HepG2 (cell line): Measurements from ENCODE around the gene CISD3. TPM values are rescaled to one million over a fixed set of nuclear protein-coding genes. Genes with fewer than 3 reads are reported as not detected.
A peak's percentile ranks its signal among the peaks of the same experiment; 100 is the strongest.

ENCODE experiments used
- AGO2 ChIP-seq: fragments of 200-400 bp; formaldehyde crosslinking; optimal IDR thresholded peaks from 2 replicates; pipeline ENCODE3; 2017; ENCODE audit warnings: mild to moderate bottlenecking, low read depth, low read length, moderate library complexity
- KDM1A ChIP-seq: IDR thresholded peaks from 2 replicates; pipeline ENCODE4 v1.6.1; 2016; ENCODE audit warnings: missing compliant biosample characterization
- MAFF ChIP-seq: IDR thresholded peaks from 2 replicates; pipeline ENCODE4 v1.6.1; 2011; ENCODE audit warnings: low read depth, low read length, improper control_type of control experiment
- MIER2 ChIP-seq: IDR thresholded peaks from 2 replicates; pipeline ENCODE4 v1.6.1; 2016; ENCODE audit warnings: missing biosample characterization, missing genetic modification reagents
- PAWR ChIP-seq: sonication (generic); formaldehyde crosslinking; IDR thresholded peaks from 2 replicates; pipeline ENCODE4 v1.4.0; 2020; ENCODE audit warnings: missing genetic modification reagents, mild to moderate bottlenecking, borderline replicate concordance
- SP1 ChIP-seq, 2 experiments: fragments of 450-650 bp in 1 of 2; sonication (generic) in 1 of 2; formaldehyde crosslinking in 1 of 2; IDR thresholded peaks; 2 replicates each; pipeline versions ENCODE4 v1.4.0 to v1.6.1; 2016 to 2020; ENCODE audit warnings: missing genetic modification reagents in 1 of 2
- ZBTB21 ChIP-seq: sonication (generic); formaldehyde crosslinking; IDR thresholded peaks from 2 replicates; pipeline ENCODE4 v1.4.0; 2020; ENCODE audit warnings: missing genetic modification reagents
- ZMYM2 ChIP-seq: sonication (generic); formaldehyde crosslinking; IDR thresholded peaks from 2 replicates; pipeline ENCODE4 v1.8.0; 2022; ENCODE audit warnings: mild to moderate bottlenecking, missing genetic modification reagents
- ZNF598 ChIP-seq: sonication (generic); formaldehyde crosslinking; IDR thresholded peaks from 2 replicates; pipeline ENCODE4 v1.5.1; 2020; ENCODE audit warnings: mild to moderate bottlenecking, missing genetic modification reagents, borderline replicate concordance
- ZNF75D ChIP-seq: sonication (generic); formaldehyde crosslinking; IDR thresholded peaks from 2 replicates; pipeline ENCODE4 v1.8.1; 2023; ENCODE audit warnings: missing genetic modification reagents, mild to moderate bottlenecking, borderline replicate concordance
- polyA plus RNA-seq, 8 experiments: library from polyadenylated mRNA; depleted of rRNA in 3 of 8; stranded (reverse) in 7 of 8; unstranded in 1 of 8; fragments of >200 nt; fragmentation: Illumina TruSeq in 4 of 8; extraction: Trizol in 4 of 8; gene quantifications; 2 replicates each; pipeline versions ENCODE4 v1.2.1 to v1.2.3, GENCODE V29; 2011 to 2016; ENCODE audit warnings: low read depth in 4 of 8, missing spikeins in 1 of 8, mixed read lengths in 1 of 8; ENCODE audit not compliant: insufficient read depth in 1 of 8
- total RNA-seq, 5 experiments: library from RNA; depleted of rRNA; stranded (reverse); fragments of >200 nt; fragmentation: Illumina TruSeq; extraction: Trizol; gene quantifications; 2 replicates each; pipeline ENCODE4 v1.2.3, GENCODE V29; 2016; ENCODE audit warnings: low read depth in 1 of 5
- TF ChIP-seq, protein P1 (sequence below): sonication (generic); formaldehyde crosslinking; IDR thresholded peaks from 2 replicates; pipeline ENCODE4 v1.5.0; 2020; ENCODE audit warnings: mild to moderate bottlenecking, missing genetic modification reagents, borderline replicate concordance
- TF ChIP-seq, protein P2 (sequence below): sonication (generic); formaldehyde crosslinking; IDR thresholded peaks from 2 replicates; pipeline ENCODE4 v1.5.1; 2020; ENCODE audit warnings: mild to moderate bottlenecking, missing genetic modification reagents, borderline replicate concordance
- TF ChIP-seq, protein P3 (sequence below): sonication (generic); formaldehyde crosslinking; IDR thresholded peaks from 2 replicates; pipeline ENCODE4 v1.4.0; 2020; ENCODE audit warnings: missing genetic modification reagents
- TF ChIP-seq, protein P4 (sequence below): sonication (generic); formaldehyde crosslinking; IDR thresholded peaks from 2 replicates; pipeline ENCODE4 v1.5.1; 2020; ENCODE audit warnings: mild to moderate bottlenecking, missing genetic modification reagents

CISD3 gene
- total and polyA plus RNA-seq, 2 of the 13 experiments (the other 11 are each of a cell fraction or from before 2014, with no cell fraction given) = 30.0 to 34.1 TPM

DNA sequence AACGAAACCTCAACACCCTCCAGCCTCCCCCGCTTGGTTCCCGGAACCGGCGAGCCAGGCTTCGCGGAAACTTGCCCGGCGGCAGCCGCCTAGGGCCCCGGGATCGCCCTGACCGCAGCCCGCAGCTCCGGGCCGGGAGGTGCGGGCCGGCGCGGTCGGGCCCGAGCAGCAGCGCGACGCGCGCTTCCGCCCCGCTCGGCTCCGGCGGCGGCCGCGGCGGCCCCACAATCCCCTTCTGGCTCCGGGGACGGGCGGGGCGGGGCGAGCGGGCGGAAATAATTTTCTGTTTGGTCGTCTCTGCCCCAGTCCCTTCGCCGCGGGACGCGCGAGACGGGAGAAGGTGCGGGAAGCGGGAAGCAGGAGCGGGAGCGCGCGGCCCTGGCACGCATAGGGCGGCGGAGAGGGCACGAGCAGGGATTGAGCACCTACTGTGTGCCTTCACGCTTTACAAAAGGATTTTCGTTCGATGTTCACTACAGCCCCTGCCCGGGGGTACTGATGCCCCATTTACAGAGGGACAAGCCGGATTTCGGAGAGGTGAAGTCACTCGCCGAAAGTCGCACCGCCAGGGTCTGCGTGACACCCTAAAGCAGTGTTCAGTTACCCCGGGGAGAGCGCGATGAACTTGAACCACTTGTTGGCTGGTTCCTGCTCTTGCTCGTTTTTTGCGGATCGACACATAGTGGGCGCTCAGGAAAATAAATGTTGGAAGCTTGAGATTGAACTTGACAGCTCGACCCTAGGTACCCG lies 27.8 kb upstream of the CISD3 start (continued):
- TF ChIP-seq, protein P1, sequence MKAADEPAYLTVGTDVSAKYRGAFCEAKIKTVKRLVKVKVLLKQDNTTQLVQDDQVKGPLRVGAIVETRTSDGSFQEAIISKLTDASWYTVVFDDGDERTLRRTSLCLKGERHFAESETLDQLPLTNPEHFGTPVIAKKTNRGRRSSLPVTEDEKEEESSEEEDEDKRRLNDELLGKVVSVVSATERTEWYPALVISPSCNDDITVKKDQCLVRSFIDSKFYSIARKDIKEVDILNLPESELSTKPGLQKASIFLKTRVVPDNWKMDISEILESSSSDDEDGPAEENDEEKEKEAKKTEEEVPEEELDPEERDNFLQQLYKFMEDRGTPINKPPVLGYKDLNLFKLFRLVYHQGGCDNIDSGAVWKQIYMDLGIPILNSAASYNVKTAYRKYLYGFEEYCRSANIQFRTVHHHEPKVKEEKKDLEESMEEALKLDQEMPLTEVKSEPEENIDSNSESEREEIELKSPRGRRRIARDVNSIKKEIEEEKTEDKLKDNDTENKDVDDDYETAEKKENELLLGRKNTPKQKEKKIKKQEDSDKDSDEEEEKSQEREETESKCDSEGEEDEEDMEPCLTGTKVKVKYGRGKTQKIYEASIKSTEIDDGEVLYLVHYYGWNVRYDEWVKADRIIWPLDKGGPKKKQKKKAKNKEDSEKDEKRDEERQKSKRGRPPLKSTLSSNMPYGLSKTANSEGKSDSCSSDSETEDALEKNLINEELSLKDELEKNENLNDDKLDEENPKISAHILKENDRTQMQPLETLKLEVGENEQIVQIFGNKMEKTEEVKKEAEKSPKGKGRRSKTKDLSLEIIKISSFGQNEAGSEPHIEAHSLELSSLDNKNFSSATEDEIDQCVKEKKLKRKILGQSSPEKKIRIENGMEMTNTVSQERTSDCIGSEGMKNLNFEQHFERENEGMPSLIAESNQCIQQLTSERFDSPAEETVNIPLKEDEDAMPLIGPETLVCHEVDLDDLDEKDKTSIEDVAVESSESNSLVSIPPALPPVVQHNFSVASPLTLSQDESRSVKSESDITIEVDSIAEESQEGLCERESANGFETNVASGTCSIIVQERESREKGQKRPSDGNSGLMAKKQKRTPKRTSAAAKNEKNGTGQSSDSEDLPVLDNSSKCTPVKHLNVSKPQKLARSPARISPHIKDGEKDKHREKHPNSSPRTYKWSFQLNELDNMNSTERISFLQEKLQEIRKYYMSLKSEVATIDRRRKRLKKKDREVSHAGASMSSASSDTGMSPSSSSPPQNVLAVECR = peak; percentile 54; the same call in 1 of the 2 replicates
- no peak for TF ChIP-seq SP1 (IDR thresholded peaks at IDR 0.05)
- TF ChIP-seq SP1 (CRISPR knock-in tag; IDR thresholded peaks at IDR 0.05) = peak; percentile 81
- 0 out of 2 replicates have a peak, but pooled peaks have one; percentile 86 for TF ChIP-seq ZNF75D
- TF ChIP-seq PAWR (CRISPR knock-in tag) = 0 out of 2 replicates have a peak, but pooled peaks have one; percentile 3
- TF ChIP-seq MAFF = no peak
- TF ChIP-seq, protein P2, sequence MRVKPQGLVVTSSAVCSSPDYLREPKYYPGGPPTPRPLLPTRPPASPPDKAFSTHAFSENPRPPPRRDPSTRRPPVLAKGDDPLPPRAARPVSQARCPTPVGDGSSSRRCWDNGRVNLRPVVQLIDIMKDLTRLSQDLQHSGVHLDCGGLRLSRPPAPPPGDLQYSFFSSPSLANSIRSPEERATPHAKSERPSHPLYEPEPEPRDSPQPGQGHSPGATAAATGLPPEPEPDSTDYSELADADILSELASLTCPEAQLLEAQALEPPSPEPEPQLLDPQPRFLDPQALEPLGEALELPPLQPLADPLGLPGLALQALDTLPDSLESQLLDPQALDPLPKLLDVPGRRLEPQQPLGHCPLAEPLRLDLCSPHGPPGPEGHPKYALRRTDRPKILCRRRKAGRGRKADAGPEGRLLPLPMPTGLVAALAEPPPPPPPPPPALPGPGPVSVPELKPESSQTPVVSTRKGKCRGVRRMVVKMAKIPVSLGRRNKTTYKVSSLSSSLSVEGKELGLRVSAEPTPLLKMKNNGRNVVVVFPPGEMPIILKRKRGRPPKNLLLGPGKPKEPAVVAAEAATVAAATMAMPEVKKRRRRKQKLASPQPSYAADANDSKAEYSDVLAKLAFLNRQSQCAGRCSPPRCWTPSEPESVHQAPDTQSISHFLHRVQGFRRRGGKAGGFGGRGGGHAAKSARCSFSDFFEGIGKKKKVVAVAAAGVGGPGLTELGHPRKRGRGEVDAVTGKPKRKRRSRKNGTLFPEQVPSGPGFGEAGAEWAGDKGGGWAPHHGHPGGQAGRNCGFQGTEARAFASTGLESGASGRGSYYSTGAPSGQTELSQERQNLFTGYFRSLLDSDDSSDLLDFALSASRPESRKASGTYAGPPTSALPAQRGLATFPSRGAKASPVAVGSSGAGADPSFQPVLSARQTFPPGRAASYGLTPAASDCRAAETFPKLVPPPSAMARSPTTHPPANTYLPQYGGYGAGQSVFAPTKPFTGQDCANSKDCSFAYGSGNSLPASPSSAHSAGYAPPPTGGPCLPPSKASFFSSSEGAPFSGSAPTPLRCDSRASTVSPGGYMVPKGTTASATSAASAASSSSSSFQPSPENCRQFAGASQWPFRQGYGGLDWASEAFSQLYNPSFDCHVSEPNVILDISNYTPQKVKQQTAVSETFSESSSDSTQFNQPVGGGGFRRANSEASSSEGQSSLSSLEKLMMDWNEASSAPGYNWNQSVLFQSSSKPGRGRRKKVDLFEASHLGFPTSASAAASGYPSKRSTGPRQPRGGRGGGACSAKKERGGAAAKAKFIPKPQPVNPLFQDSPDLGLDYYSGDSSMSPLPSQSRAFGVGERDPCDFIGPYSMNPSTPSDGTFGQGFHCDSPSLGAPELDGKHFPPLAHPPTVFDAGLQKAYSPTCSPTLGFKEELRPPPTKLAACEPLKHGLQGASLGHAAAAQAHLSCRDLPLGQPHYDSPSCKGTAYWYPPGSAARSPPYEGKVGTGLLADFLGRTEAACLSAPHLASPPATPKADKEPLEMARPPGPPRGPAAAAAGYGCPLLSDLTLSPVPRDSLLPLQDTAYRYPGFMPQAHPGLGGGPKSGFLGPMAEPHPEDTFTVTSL = no peak
- TF ChIP-seq MIER2 (CRISPR knock-in tag) = 0 out of 2 replicates have a peak, but pooled peaks have one; percentile 47
- TF ChIP-seq ZNF598 (CRISPR knock-in tag) = peak; percentile 70; the same call in 1 of the 2 replicates
- TF ChIP-seq ZBTB21 = no peak
- TF ChIP-seq, protein P3, sequence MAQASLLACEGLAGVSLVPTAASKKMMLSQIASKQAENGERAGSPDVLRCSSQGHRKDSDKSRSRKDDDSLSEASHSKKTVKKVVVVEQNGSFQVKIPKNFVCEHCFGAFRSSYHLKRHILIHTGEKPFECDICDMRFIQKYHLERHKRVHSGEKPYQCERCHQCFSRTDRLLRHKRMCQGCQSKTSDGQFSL = 0 out of 2 replicates have a peak, but pooled peaks have one; percentile 10
- peak; percentile 94 for TF ChIP-seq AGO2
- TF ChIP-seq KDM1A (CRISPR knock-in tag) = peak; percentile 60
- TF ChIP-seq, protein P4, sequence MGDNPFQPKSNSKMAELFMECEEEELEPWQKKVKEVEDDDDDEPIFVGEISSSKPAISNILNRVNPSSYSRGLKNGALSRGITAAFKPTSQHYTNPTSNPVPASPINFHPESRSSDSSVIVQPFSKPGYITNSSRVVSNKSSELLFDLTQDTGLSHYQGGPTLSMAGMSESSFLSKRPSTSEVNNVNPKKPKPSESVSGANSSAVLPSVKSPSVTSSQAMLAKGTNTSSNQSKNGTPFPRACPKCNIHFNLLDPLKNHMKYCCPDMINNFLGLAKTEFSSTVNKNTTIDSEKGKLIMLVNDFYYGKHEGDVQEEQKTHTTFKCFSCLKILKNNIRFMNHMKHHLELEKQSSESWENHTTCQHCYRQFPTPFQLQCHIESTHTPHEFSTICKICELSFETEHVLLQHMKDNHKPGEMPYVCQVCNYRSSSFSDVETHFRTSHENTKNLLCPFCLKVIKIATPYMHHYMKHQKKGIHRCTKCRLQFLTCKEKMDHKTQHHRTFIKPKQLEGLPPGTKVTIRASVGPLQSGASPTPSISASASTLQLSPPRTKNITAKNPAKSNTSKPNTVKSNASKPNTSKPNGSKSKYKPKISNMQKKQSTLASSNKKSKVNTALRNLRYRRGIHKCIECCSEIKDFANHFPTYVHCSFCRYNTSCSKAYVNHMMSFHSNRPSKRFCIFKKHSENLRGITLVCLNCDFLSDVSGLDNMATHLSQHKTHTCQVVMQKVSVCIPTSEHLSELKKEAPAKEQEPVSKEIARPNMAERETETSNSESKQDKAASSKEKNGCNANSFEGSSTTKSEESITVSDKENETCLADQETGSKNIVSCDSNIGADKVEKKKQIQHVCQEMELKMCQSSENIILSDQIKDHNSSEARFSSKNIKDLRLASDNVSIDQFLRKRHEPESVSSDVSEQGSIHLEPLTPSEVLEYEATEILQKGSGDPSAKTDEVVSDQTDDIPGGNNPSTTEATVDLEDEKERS = 0 out of 2 replicates have a peak, but pooled peaks have one; percentile 48
- TF ChIP-seq ZMYM2 (CRISPR knock-in tag) = peak; percentile 82; the same call in 1 of the 2 replicates
